HG02623 (cell line): ENCODE results near the gene SLC35F1.

Source experiments
- ATAC-seq: cut with Tn5 transposase; IDR thresholded peaks from one replicate; pipeline ENCODE4 v1.9.1; 2021; ENCODE audit warnings: moderate library complexity; ENCODE audit not compliant: unreplicated experiment

The SLC35F1 gene

GRCh38 chr6:118344014-118344670, 437.1 kb downstream of the SLC35F1 start:
- no peak for ATAC-seq

DNA sequence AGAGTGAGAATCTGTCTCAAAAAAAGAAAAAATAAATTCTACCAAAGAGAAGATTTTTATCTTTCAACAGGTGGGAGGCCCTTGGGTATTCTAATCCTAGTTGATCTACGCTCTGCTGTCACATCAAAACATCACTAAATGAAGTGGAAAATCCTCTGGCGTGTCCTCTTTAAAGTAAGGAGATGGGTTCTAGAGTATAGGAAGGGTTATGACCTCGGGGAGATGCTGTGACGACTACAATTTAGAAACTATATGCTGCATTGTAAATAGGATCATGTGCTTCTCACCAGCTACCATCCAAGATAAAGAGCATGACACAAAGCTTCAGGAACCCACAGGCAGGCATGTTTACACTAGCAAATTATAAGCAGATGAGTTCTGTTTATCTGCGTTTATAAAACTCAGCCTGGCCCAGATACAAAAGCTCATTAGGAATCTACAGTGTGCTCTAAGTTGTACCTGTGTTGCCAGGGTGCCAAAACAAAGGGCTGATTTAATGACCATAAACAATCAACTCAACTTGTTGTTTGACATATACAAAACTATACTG, 443.9 kb downstream of the SLC35F1 start:
- ATAC-seq: no peak

DNA sequence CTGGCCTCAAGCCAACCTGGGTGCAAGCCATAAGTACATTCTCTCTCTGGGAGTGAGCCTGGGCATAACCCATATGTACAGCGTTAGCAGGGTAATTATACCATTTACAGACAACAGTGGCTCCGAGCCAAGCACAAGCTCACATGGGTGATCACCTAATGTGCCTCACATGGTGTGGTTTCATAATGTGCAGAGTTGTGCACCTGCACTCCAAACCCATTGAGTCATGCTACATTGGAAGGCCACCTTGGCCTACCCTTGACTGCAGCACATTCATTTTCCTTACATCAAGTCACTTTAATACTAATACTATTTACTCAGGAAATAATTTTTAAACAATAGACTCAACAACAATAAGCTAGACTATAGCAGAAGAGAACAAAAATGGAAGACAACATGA, 446.5 kb downstream of the SLC35F1 start:
- ATAC-seq: no peak

GRCh38 chr6:118354641-118355040, 447.6 kb downstream of the SLC35F1 start:
- ATAC-seq: peak; percentile 98

DNA sequence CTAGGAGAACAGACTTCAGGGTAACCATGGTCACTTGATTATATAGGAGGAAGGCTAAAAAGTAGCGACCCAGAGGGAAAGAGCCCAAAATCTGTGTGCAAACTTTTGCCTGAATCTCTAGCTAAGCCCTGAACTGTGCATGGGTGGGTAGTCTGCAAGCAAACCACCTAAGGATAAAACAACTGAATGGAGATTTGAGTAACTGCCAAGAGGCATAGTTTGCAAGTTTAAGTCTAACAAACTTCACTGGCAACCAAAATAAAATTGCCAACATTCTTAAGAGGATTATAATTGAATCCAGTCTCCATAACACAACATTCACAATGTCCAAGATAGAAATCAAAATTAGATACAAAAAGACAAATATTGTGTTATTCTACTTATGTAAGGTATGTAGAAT, 449.0 kb downstream of the SLC35F1 start:
- ATAC-seq: no peak

DNA sequence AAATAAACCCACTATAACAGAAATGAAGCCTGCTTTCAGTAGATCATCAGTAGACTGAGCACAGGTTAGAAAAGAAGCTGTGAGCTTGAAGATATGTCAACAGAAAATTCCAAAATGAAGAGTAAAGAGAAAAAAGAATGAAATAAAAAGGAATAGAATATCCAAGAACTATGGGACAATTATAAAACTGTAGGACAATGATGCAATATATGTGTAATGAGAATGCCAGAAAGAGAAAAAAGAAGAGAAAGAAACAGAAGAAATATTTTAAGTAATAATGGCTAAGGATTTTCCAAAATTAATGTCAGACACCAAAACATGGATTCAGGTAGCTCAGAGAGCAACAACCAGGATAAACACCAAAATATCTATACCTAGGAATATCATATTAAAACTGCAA, 449.6 kb downstream of the SLC35F1 start:
- ATAC-seq: no peak
